D721Med (cell line): ENCODE data around the gene PEX11A.

Experiments used
- DNase-seq: peaks from one replicate; pipeline ENCODE4 v3.0.0; 2011; ENCODE audit warnings: low spot score; ENCODE audit not compliant: insufficient read length
- FAIRE-seq: peaks from 2 replicates; lab custom pipeline; 2011; peaks lifted over from hg19 to GRCh38; lab: Jason Lieb, UNC
- TF ChIP-seq, protein P1 (sequence below): IDR thresholded peaks from 2 replicates; pipeline ENCODE4 v1.5.1; 2012; ENCODE audit warnings: mild to moderate bottlenecking, control low read depth; ENCODE audit not compliant: insufficient read depth; ENCODE audit errors: missing control alignments

PEX11A gene

DNA sequence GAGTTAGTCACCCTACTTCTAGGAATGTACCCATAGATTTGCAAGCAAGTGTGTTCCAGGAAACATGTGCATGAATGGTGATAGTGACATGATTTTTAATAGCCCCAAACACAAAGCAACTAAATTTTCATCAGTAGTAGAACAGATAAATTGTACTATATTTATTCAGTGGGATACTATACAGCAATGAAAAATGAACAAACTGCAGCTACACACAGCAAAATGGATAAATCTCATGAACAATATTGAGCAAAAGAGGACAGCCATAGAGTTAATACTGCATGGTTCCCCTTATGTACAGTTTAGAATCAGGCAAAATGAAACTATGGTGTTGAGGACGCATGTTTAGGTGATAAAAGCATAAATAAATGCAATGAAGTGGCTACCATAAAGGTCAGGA, 34.5 kb upstream of the PEX11A start:
- no peak for FAIRE-seq
- no peak for DNase-seq
- TF ChIP-seq, protein P1, sequence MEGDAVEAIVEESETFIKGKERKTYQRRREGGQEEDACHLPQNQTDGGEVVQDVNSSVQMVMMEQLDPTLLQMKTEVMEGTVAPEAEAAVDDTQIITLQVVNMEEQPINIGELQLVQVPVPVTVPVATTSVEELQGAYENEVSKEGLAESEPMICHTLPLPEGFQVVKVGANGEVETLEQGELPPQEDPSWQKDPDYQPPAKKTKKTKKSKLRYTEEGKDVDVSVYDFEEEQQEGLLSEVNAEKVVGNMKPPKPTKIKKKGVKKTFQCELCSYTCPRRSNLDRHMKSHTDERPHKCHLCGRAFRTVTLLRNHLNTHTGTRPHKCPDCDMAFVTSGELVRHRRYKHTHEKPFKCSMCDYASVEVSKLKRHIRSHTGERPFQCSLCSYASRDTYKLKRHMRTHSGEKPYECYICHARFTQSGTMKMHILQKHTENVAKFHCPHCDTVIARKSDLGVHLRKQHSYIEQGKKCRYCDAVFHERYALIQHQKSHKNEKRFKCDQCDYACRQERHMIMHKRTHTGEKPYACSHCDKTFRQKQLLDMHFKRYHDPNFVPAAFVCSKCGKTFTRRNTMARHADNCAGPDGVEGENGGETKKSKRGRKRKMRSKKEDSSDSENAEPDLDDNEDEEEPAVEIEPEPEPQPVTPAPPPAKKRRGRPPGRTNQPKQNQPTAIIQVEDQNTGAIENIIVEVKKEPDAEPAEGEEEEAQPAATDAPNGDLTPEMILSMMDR, result no peak

GRCh38 chr15:89724621-89725020, 34.1 kb upstream of the PEX11A start:
- FAIRE-seq (no peak), DNase-seq (no peak)
- TF ChIP-seq, protein P1, result no peak

GRCh38 chr15:89723031-89723430, 32.5 kb upstream of the PEX11A start:
- DNase-seq (no peak), FAIRE-seq (no peak)
- TF ChIP-seq, protein P1, result no peak

DNA sequence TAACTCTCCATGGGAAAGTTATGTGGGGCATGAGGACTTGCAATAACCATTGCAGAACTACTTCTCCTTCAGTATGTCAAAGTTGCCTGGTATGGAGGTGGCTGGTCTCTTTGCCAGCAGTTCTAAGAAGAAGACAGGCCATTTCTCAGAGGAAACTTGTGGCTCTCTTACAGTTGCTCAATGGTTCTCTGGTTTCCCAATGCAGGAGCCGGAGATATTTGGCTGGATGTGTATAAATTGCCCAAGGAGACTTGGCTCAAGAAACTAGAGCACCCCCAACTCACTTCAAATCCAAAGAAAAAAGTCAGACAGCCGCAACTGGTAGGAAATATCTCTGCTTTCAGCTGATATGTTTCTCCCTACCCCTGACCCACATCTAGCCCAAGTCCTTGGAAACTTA, 24.2 kb upstream of the PEX11A start:
- TF ChIP-seq, protein P1, result no peak
- FAIRE-seq, result no peak
- no peak for DNase-seq

GRCh38 chr15:89707577-89707976, 17.0 kb upstream of the PEX11A start:
- TF ChIP-seq, protein P1, result no peak
- no peak for FAIRE-seq
- no peak for DNase-seq

- TF ChIP-seq, protein P1, result no peak
- FAIRE-seq (no peak), DNase-seq (no peak)
Observed at GRCh38 chr15:89704411-89704810, 13.9 kb upstream of the PEX11A start.

GRCh38 chr15:89695198-89695597, 4.6 kb upstream of the PEX11A start:
- DNase-seq, result no peak
- TF ChIP-seq, protein P1, result no peak
- FAIRE-seq, result no peak
